ENCODE data around the gene DPP10.

DPP10 gene

DNA sequence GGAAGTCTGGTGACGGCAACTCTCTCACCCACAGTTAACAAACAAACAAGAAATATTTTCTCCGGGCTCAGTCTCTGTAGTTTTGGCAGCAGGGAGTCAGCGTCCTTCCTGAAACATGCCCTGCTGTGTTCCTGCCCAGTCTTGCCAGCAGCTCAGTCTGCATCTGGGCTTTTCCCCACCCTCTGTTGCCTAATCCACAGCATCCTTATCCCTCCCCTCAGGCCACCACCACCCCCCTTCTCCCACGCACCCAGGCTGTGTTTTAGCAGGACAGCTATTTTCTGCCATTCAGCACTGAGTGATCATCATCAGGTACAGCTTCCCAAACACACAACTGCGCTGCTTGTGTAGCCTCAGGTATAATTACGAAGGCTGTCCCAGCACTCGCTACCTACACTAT, 168.2 kb downstream of the DPP10 start:
- no peak for DNase-seq

DNA sequence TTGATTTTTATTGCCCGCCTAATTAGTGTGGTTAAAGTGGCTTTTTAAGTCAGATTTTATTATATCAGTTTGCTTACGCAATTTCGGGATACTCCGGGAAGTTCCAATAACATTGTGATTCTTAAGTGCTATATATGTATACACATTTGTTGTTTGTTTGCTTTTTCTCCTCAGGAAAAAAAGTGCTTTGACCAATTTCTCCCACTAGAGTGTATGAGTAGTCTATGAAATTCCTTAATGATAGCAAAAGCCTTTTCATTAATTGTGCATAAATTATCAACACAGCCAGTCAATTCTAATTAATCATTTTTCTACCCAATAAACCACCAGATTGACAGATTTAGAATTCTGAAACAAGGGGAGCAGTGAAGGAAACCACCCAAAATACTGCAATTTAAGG, 172.2 kb downstream of the DPP10 start:
- no peak for DNase-seq

DNA sequence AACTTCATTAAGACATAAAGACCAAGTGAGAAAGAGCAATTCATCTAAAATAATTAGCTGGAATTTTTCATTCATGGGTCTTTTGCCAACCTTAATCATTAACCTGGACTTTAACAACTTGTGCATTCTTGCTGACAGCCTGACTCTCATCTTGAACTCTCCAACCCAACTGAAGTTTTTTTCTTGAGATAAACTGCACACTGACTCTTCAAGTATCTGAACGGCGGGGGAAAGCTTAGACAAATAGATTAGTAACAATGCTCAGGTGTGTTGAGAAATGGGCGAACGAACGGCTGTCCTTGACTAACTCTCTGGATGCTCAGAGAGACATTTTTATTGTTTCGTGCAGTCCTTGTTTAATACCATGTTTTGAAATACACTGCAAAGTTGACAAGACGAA, 186.0 kb downstream of the DPP10 start:
- DNase-seq, result no peak

DNA sequence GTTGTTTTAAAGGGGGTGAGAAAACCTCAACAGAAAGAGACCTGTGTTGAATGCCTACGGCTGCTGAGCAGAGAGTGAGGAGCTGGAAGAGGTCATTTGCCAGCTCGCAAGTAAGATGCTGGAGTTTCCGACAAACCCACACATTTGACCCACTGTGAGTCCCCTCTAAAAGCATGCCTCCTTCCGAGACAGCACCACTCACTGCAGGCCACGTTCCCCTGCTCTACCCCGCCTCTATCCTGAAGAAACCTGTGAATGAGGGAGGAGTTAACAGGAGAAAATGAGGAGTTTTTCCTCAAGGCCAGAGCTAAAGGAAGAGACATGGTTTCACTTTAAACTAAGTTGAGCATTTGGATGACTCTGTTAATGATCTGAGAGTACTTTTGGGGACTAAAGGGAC, 188.7 kb downstream of the DPP10 start:
- DNase-seq, result no peak

DNA sequence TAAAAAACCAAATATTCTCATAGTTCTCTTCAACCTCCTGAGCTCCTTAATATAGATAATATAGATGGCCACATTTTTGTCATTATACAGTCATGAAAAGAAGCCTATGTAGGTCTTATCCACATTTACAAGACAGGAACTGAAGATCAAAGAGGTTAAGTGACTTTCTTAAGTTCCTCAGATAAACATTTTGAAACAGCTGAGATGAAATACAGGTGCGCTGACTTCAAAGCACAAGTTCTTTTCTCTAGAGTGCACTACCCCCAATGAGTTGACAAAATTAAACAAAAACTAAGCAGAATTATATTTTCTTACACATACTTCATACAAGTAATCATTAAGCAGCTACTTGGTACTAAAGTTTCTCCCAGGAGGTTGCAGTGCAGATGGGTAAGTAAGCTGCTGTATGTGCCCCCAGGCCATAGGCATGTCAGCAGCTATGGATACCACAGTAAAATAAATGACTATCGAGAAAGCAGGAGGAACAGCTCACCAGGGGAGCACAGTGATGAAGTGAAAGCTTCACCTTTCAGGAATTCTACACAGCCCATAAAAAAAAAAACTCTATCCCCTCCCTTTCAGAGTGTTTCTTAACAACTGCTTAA, 199.8 kb downstream of the DPP10 start:
- DNase-seq, result no peak

DNA sequence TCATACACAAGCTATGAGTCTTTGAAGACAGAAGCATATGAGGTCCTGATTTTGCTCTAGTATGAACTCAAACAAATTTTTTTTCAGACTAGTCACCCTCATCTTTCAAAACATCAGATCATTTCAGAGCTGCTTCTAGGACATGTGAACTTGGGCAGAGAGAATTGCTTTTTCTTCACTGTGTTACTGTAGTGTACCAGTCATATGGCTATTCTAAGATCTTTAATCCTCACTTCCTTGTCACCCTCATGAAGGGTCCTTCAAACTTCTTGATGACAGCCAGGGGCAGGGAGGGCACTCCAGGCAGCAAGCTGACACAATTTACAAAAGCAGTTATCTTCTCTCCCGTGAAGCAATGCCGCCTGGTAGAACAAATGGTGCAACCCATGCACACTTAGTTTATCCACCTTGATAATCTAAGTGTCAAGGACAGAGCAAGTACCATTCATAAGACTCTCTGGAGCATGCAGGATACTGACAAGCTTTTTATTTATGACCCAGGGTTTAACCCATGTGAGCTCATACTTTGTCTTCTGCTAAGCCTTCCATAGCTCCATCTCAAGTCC, 200.6 kb downstream of the DPP10 start:
- no peak for DNase-seq

DNA sequence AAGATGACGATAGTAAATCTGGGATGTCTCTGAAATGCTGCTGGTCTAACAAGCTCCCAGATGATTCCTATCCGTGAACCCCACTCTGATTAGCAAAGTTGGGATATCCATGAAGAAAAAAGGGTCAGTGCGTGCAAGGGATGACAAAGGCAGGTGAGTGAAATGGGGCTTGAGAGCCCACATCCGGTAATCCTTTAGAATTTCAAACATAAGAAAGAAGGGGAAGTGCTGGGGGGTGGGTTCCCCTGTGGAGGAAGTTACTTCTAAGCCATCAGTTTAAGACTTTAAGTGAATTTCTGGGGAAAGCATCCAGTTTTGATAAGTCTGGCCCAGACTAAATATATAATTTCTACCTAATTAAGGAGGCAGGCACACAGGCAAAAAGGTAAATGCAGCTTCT, 209.5 kb downstream of the DPP10 start:
- no peak for DNase-seq

DNA sequence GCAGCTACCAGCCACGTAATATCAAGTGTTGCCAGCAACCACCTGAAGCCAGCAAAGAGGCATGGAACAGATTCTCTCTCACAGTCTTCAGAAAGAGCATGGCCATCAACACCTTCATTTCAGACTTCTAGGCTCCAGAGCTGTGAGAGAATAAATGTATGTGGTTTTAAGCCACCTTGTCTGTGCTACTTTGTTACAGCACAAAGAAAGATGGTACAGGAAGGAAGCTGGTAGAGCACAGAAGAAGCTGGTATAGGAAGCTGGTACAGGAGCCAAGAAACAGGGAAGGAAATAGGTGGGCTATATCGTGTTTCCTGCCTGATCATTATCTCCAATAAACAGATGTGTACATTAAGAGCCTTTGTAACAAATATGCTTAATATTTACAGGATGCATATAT, 217.4 kb downstream of the DPP10 start:
- DNase-seq, result no peak

DNA sequence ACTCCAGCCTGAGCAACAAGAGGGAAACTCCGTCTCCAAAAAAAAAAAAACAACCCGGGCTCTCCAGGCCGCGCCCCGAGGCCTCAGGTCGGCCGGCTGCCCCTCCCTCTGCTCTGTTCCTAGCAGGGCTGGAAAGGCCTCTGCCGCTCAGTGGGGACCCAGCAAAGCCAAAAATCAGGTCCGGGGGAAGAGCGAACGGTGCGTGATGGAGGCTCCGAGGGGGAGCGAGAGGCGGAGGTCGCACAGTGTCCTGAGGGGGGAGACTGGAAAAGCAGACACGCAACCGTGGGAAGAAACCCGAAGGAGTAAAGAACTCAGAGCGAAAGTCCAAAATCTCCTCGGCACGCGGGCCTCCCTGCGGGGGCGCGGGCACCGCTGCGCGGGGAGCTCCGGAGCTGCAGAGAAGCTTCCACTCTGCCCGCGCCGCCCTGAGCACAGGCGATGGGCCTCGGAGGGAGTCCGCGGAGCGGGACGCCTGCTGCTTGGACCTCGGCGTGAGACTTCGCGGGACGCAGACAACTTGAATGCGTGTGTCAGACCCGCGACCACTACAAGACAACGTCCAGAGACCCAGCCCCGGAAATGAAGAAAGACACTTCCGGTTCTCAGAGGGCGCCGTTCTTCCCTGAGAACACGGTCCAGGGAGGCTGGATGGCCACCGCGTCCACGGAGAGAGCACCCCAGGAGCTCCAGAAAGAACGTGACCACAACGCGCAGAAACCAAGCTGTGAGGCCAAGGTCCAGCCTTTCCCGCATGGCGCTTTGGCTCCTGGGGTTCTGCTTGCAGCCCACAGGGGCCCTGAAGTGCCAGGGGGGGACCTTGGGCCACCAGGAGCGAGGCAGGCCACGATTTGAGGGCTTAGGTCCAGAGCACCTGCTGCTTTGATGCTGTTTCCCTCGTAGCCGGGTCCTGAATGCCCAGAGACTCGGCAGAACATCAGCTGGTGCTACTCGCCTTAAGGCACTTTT, 219.8 kb downstream of the DPP10 start:
- DNase-seq, result no peak

DNA sequence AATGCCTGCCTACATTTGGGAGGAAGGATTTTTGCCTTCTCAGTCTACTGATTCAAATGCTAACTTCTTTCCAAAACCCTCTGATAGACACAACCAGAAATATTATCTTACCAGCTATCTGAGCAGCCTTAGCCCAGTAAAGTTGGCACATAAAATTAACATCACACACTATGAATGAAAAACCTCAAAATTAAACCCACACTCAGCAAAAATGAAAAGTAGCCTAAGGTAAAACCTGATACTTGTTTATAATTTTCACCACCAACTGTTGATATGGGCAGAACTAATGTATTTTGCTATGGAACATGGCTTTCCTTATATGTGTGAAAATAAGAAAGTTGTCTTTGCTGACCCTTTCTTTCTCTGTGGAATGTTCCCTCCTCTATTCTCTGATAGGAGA, 226.0 kb downstream of the DPP10 start:
- DNase-seq, result no peak

DNA sequence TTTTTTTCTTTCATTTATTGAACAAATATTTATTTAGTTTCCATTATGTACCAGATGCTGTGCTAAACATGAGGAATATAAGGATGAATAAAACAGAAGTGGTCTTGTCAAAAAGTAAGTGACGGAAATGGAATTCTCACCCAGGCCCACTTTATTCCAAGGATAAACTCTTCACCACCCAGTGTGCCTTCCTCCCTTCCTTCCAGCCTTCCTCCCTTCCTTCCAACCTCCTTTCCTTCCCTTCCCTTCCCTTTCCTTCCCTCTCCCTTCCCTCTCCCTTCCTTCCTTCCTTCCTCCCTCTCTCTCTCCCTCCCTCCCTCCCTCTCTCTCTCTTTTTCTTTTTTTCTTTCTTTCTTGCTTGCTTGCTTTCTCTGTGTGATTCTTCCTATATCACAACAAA, 240.8 kb downstream of the DPP10 start:
- no peak for DNase-seq

DNA sequence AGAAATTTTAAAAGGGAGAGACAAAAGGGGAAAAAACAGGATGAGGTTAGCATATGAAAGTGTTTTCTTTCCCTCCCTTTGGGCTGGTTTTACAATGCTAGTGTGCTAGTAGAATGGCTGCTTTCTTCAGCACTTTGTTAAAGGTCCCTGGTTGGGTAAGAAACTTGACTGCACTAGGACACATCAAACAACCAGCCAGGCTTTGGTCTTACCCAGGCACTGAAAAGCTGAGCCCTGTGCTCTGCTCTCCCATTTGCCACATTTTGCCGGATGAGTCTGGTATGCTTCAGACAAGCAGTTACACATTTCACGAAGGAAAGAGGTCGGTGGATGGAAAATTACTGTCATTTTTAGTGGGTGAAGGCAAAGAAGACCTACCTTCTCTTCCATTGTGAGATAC, 242.0 kb downstream of the DPP10 start:
- no peak for DNase-seq

DNA sequence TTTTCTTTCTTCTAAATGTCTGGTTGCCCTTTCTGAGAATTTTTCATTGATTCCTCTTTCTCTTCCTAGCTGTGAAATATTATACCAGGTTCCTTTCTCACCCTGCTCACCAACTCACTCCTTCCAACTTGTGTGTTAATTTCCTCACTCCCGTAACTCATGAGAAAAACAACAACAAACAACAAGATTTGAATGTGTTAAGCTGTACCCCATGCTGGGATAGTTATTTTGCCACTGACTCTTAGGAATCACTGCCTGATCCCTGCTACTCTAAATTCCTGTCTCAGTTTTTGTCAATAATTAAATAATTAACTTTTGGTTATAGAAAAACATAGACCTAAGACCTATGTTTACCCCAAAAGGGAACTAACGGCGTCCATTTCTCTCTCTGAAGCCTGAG, 242.7 kb downstream of the DPP10 start:
- DNase-seq, result no peak

DNA sequence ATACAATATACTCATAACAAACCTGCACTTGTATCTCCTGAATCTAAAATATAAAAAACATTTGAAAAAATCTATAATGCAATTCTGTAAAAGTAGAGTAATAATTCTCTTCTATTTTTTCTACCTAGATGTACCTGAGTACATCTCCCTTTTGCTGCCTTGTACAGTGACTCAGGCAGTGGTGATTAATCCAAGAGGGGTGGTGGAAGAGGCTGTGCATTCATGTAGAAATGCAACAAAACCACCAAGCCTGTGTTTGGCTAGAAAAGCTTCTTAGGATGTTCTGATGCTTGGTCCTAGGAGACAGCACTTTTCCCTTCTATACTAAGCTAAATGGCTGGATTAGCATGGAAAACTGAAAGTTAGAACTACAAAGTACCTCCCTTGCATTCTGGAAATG, 245.8 kb downstream of the DPP10 start:
- DNase-seq, result no peak

DNA sequence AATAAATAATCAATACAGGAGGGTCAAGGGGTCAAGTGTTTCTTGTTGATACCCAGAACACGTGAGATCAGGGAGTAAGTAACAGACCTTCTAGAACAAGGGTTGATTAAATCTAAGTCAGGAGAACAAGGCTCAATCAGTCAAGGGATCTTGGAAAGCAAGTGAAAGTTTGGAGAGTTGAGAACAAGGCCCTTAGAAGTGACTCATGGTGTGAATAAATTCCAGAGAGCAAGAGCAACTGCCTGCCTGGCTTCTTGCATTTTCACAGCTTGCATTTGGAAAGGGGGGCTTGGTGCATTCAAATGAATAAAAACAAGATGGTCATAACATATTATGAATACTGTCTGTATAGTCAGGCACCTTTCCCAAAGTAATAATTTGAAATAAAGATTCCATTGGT, 256.1 kb downstream of the DPP10 start:
- DNase-seq, result no peak

DNA sequence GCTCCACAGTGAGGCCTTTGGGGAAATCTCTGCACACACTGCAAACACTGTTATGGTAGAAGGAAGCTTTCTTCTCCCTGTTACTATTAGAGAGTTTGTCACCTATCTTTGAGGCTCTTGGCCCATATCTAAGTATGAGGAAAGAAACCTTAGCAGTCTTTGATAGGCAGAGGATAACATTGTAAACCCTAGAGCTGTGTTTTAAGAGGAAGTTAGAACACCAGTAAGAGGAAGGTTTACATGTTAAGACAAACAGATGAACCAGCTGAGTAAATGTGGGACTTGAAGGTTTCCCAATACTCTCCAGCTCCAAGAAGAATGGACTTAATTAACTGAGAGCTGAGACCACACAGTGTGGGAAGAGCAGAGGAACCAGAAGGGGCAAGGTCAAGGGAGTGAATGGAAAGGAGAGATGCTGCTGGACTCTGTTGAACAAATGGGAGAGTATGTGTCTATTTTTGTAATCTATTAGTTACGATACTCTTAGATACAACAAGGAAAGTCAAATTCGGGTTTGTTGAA, 257.0 kb downstream of the DPP10 start:
- no peak for DNase-seq

DNA sequence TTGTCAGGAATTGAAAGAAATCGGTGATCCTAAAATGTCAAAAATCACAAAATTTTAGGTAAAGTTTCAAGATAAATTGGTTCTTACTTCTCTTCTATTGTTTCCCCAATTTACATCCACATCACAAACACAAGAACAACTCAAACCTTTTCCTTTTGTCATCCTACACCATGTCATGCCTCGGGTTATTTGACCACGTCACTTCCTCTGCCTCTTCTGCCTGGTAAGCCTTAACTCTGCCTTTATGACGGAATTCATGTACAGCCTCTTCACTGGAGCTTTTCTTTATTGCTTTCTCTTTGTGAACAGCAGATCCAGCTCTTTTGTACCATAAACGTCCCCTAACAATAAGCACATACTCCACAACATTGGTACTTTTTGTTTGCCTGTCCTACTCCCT, 258.0 kb downstream of the DPP10 start:
- DNase-seq, result no peak

DNA sequence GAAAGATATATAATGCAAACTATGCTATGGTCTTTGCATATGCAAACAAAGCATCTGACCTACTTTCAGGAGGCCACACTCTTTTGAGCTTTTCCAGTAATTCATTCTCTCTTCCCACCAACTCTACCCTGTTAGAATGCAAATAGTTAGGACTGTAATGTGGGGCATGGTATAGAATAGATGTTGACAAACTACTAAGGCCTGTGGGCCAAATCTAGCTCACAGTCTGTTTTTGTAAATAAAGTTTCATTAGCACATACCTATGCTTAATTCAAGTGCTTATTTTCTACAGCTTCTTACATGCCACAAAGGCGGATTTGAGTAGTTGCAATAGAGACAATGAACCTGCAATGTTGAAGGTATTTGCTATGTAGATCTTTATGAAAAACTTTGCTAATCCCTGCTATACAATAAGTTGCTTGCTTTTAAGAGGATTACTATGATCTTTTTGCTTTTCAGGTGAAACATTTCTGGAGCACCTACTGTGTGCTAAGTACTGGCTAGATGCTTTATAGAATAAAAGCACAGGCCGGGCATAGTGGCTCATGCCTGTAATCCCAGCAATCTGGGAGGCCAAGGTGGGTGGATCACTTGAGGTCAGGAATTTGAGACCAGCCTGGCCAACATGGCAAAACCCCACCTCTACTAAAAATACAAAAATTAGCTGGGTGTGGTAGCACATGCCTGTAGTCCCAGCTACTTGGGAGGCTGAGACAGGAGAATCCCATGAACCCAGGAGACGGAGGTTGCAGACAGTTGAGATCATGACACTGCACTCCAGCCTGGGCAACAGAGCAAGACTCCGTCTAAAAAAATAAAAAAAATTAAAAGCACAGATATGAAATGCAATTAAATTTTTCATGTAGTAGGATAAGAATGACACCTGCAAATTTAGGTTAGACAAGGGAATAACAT, 267.8 kb downstream of the DPP10 start:
- no peak for DNase-seq

DNA sequence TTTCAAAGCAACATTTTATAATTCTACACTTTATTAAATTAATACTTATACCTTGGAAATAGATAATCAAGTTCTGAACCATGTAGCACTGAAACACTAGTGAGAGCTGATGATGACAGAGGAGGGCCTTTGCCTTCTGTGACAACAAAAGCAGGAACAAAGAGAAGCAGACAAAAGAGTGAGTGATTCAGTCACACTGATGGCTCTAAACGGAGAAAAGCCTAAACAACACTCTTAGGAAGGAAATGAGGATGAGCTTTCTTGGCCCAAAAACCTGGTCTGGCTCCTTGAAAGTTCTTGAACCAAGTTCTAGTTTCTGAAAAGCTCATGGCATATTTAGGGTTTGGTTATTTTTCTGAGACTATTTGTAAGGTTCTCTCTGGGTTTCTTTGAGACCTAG, 271.9 kb downstream of the DPP10 start:
- DNase-seq, result no peak

DNA sequence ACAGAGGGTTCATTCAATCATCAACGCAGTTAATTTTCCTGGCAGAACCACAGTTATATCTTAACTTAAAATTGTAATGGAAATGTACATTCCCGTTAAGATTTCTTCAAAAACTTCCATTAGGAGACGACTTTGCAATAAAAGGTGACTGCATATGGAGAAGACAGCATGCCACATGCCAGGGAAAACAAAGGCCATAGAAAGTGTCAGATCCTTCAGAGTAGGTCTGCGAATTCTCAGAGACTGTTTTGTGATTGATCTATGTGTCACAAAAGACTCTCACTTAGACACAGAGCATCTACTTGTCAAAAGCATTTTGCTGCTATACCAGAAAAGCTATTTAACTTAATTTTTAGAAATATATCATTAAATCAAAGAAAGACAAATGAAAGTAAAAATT, 274.6 kb downstream of the DPP10 start:
- DNase-seq, result no peak

DNA sequence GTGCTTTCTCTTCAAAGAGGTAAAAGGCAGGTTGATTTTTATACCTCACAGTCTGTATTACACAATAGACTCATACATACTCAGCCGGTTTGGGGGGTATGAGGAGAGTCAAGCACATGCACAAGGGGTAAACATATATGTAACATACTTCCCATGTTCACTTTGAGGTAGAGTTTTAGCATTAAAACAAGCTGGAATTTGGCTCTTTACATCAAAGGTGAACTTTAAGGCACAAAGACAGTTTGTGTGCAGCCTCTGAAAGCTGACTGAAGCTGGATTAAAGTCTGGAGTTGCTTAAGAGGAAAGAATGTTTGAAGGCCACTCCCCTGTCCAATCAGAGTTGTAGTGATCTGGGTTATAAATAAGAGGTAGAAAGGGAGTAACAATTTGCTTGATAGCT, 282.0 kb downstream of the DPP10 start:
- no peak for DNase-seq

DNA sequence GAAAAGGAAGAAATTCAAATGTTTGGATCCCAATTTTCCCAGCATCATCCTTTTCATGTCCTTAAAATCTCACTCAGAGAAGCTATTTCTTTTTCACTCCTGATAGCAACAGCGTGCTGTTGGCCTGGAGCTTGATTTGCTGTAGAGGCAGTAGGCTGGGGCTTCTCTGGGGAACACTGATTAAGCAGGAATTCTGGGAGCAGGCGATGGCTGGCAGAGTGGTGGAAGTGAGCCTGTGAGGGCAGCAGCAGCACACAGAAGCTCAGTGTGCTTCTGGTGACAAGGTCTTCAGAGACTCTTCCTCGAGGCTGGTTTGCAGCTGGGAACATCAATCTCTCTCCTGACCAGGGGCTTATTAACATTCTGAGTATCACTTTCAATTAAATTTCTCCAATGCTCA, 284.6 kb downstream of the DPP10 start:
- DNase-seq, result no peak

DNA sequence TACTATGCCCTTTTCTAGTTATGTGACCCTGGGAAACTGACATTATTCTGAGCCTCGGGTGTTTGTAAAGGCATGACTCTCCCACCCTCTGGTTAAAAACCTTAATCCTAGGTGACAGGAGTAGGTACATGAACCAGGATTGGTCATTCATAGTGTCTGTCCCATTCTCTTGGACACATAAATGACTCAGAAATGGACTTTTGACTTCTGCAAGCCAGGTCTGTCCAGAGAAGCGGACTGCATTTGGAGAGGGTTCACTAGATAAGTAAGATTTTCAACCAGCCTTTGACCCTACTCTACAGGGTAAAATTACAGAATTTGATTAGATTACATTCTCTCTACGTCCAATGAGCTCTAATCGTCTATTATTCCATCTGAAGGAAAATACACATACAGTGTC, 285.9 kb downstream of the DPP10 start:
- DNase-seq, result no peak
